ENCODE data around the gene GPR37. TPM values are rescaled to one million over a fixed set of nuclear protein-coding genes. Genes with fewer than 3 reads are reported as not detected.

GPR37 gene
- total RNA-seq, 1 experiment from 2014 or later: 1.8 TPM

GRCh38 chr7:124738639-124739038 lies 27.0 kb downstream of the GPR37 start:
- H3K27ac ChIP-seq: no peak overlapping the region
- no peak for TF ChIP-seq CTCF (conservative IDR thresholded peaks at IDR 0.05)
- TF ChIP-seq EZH2 (IDR thresholded peaks at IDR 0.05; ENCODE audit: low read depth): no peak
- peaks cover 2% of the 10 kb centered on the region; the same call in 1 of the 2 replicates for H3K9me3 ChIP-seq (ENCODE audit: insufficient read depth, low read depth)
- no peaks in the 10 kb centered on the region for H3K79me2 ChIP-seq (ENCODE audit: low read depth)
- H3K4me2 ChIP-seq: no peak overlapping the region
- H3F3A ChIP-seq (ENCODE audit: insufficient read depth, low read depth): no peaks in the 10 kb centered on the region
- intact Hi-C loops (cut with micrococcal nuclease; ENCODE audit: unreplicated experiment): no loop called here
- H2AFZ ChIP-seq: no peak overlapping the region
- no peaks in the 10 kb centered on the region for H3K4me1 ChIP-seq (replicated peaks; ENCODE audit: insufficient read depth)
- no peak for DNase-seq
- no peak overlapping the region for H3K4me3 ChIP-seq
- no peaks in the 10 kb centered on the region for H4K20me1 ChIP-seq (ENCODE audit: insufficient read depth)
- H3K9me2 ChIP-seq (ENCODE audit: insufficient read depth): no peaks in the 10 kb centered on the region
- no peaks in the 10 kb centered on the region for H3K36me3 ChIP-seq (ENCODE audit: low read depth)
- ChIA-PET POLR2A (ENCODE audit: unreplicated experiment) (no interaction called here), CTCF (interaction anchor here (0.6 to 0.7 kb wide), 2 partner anchors 236 to 587 kb away, joined by 3 to 8 read pairs; no protein-coding TSS in a partner anchor)
- no TSS peak for BruUV-seq (replicated peaks)
- H3K27me3 ChIP-seq (ENCODE audit: insufficient read depth, low read depth): no peaks in the 10 kb centered on the region

- DNase-seq: no peak
- H3K4me3 ChIP-seq: no peak overlapping the region
- H3K4me2 ChIP-seq: no peak overlapping the region
- intact Hi-C loops (cut with micrococcal nuclease; ENCODE audit: unreplicated experiment): no loop called here
- no peaks in the 10 kb centered on the region for H3K27me3 ChIP-seq (ENCODE audit: insufficient read depth, low read depth)
- H3K4me1 ChIP-seq (replicated peaks; ENCODE audit: insufficient read depth): no peaks in the 10 kb centered on the region
- no peaks in the 10 kb centered on the region for H3K79me2 ChIP-seq (ENCODE audit: low read depth)
- H3K9me2 ChIP-seq (ENCODE audit: insufficient read depth): no peaks in the 10 kb centered on the region
- BruUV-seq (replicated peaks): no TSS peak
- peaks cover 2% of the 10 kb centered on the region; the same call in 1 of the 2 replicates for H3K9me3 ChIP-seq (ENCODE audit: insufficient read depth, low read depth)
- ChIA-PET CTCF (interaction anchor here (0.7 kb wide), 1 partner anchor 587 kb away, joined by 3 read pairs; no protein-coding TSS in a partner anchor), POLR2A (ENCODE audit: unreplicated experiment) (no interaction called here)
- no peak for TF ChIP-seq CTCF (conservative IDR thresholded peaks at IDR 0.05)
- TF ChIP-seq EZH2 (IDR thresholded peaks at IDR 0.05; ENCODE audit: low read depth): no peak
- no peaks in the 10 kb centered on the region for H4K20me1 ChIP-seq (ENCODE audit: insufficient read depth)
- H3K36me3 ChIP-seq (ENCODE audit: low read depth): no peaks in the 10 kb centered on the region
- no peaks in the 10 kb centered on the region for H3F3A ChIP-seq (ENCODE audit: insufficient read depth, low read depth)
- no peak overlapping the region for H3K27ac ChIP-seq
- no peak overlapping the region for H2AFZ ChIP-seq
Observed at GRCh38 chr7:124737760-124738300, 27.8 kb downstream of the GPR37 start.

- no peaks in the 10 kb centered on the region for H3F3A ChIP-seq (ENCODE audit: insufficient read depth, low read depth)
- no peak for DNase-seq
- BruUV-seq (replicated peaks): no TSS peak
- TF ChIP-seq CTCF (conservative IDR thresholded peaks at IDR 0.05): no peak
- no peak for TF ChIP-seq EZH2 (IDR thresholded peaks at IDR 0.05; ENCODE audit: low read depth)
- H3K9me3 ChIP-seq (ENCODE audit: insufficient read depth, low read depth): no peaks in the 10 kb centered on the region
- no peaks in the 10 kb centered on the region for H3K27me3 ChIP-seq (ENCODE audit: insufficient read depth, low read depth)
- H3K27ac ChIP-seq: no peak overlapping the region
- ChIA-PET POLR2A (ENCODE audit: unreplicated experiment) (no interaction called here), CTCF (no interaction called here)
- H3K4me3 ChIP-seq: no peak overlapping the region
- no peaks in the 10 kb centered on the region for H3K36me3 ChIP-seq (ENCODE audit: low read depth)
- H3K79me2 ChIP-seq (ENCODE audit: low read depth): no peaks in the 10 kb centered on the region
- no peak overlapping the region for H2AFZ ChIP-seq
- intact Hi-C loops (cut with micrococcal nuclease; ENCODE audit: unreplicated experiment): no loop called here
- H4K20me1 ChIP-seq (ENCODE audit: insufficient read depth): no peaks in the 10 kb centered on the region
- no peak overlapping the region for H3K4me2 ChIP-seq
- H3K4me1 ChIP-seq (replicated peaks; ENCODE audit: insufficient read depth): no peaks in the 10 kb centered on the region
- H3K9me2 ChIP-seq (ENCODE audit: insufficient read depth): no peaks in the 10 kb centered on the region
Observed at GRCh38 chr7:124728610-124729009, 37.0 kb downstream of the GPR37 start.

Data from PC-9 (cell line).